HCEC 1CT (cell line): Measurements from ENCODE around the gene RARB.

ENCODE experiments used
- DNase-seq: peaks from one replicate; pipeline ENCODE4 v3.0.0-alpha.2; 2017

The RARB gene

DNA sequence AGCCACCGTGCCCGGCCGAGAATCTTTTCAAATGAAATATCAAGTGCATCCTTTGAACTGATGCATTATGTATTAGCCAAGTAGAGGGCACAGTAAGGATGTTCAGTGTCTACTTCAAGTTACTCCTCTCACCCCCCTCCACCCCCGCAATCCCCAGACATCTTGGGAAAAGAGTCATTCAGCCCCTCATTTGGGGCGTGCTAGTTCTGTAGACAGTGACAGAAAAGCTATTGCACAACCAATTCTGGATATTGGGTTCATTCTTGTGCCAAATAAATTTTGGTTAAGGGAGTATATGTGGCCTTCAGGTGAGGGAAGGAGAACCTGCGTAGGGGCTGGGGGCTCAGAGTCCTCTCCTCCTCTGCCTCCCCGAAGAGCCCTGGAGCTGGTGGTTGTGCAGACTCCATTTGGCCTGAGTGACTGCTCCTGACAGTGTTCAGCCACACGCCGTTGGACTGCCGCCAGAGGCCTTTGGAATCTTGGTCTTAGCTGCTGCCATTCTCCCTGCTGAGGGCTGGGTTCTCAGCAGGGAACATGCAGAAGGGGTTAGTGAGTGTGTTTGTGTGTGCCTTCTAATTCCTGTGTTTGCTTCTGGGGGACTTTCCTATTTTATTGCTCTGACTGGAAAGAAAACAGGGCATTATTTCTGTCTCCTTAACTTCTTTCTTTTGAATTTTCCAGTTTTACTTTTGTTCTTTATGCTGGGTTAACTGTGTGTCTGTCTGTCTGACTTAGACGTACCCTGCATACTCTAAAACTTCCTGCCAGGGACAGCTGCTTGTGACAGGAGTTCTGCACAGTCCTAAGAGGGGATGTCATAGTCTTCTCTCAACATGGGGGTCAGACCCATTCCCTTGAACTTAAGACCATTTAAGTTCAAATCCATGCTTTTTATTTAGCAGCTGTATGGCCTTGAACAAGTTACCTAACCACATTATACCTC, 21.0 kb downstream of the RARB start:
- no peak for DNase-seq

DNA sequence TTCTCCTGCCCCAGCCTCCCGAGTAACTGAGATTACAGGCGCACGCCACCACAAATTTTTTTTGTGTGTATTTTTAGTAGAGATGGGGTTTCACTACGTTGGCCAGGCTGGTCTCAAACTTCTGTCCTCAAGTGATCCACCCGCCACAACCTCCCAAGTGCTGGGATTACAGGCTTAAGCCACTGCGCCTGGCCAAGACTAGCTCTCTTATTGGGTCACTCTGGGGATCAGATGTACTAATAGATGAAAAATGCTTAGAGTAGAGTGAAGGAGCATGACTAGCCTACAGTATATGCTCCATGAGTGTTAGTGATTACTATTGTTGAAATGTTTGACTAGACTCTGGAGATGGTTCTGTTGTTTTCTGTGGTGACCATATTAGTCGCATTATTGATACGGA, 21.8 kb downstream of the RARB start:
- DNase-seq: no peak

DNA sequence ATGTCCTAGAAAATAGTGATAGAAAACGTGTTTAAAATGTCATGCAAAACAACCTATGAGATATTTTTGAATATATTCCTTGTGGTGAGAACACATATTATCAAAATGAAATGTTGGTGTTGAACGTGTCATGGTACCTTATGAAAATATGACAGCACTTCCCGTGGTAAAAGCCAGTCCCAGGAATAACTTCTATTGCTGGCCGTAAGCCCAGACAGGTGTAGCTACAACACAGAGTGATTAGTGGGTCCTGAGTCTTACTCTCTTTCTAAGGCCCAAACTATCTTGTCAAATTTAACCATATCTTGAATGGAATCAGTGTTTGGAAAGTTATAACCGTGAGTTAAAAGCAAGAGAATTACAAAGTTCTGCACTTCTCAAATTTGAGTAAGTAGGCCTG, 24.1 kb downstream of the RARB start:
- DNase-seq: no peak

DNA sequence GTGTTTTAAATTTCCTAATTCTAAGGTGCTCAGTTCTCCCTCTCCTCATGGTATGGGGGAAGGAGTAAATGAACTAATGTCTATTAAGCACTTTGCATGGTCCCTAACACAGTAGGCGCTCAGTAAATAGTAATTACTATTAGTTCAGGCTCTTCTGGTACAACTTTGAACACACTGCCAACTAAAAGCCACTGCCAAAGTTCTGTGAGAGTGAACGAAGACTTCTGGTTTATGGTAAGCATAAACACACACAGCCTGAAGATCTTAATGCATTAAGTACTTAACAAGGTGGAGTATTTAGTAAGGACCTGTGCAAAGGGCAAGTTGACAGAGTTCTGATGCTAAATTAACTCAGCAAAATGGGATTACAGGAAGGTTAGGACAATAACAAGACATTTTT, 24.7 kb downstream of the RARB start:
- DNase-seq: no peak

DNA sequence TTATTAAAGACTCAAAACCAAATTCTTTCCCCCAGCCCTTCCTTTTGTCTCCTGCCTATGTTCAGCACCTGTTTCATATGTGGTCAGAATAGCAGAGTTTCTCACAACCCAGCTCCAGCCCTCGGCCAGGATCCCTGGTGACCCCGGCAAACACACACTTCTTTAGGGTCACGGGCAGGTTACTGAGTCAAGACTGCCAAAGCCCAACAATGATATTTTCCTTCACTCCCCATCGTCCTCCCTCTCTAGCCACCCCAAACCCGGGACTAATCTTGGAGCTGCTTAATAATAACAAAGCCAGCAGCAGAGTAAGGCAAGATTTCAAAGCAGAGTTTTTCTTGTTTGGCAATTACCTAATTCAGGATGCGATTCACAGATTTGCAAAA, 25.5 kb downstream of the RARB start:
- no peak for DNase-seq

DNA sequence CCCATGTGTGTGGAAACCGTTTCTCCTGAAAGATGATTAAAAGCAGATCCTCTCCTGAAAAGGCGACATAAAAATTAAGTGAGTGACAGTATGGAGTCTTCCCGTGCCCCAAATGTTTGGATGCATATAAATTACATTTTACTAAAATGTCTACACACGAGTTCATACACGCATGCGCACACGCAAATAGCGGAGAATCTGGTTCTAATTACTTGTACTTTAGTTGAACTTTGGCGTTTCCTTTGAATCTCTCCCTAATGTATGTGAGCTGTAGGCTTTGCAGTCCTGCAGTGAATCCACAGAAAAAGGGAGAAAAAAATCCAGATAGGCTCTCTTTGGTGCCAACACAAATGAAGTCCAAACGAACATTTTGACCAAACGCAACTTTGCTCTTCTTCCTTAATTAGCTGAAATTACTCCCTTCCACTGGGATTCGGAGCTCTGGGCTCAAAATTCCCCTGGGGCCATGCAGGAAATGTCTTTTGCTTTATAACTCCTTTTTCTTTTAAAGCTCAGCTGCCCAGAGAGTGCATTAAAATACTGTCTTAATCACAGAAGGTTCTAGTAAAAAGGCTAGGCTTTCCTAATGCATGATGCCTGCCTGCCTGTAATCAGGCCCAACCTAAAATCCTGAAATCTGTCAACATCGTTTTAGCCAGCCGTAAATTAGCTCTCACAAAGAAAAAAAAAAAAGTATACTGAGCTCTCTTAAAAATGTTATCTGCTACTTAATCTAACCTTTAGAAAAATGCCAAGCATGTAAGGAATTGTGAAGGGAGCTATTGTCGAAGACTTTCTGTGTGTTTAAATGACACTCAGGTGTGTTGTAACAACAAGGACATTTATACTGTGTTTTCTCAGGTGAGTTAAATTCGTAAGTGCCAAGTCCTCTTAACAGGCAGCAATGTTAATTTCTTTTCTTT, 26.2 kb downstream of the RARB start:
- DNase-seq: no peak

GRCh38 chr3:25455441-25456132, 27.5 kb downstream of the RARB start:
- DNase-seq: no peak

- no peak for DNase-seq
Observed at GRCh38 chr3:25456723-25457670, 28.9 kb downstream of the RARB start.

DNA sequence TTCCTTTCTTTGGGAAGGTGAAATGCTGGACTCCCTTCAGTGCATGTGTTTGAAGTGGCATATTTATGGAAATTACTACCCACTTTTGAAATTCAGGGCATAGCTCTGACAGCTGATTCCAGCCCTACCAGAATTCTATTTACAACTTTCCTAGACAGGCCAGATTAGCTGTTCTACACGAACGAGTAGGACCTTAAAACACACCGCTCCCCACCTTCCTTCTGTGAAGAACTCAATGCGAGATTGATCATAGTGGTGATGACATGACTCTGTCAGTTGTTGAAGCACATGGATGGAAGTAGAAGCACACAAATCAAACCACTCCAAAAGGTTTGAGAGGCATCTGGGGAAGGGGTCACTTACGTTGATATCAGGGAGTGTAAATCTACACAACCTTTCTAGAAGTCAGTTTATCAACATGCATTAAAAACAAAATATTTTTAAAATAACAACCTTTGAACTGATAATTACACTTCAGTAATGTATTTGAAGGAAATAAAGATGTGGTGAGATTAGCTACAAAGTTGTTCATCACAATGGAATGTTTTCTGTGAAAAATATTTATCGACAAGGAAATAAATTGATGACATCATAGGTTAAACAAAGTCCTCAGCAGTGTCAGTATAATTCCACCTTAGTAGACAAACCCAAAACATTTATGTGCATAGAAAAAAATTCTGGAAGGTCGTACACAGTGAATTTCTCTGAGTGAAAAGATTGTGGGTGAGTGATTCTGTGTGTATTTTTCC, 29.8 kb downstream of the RARB start:
- peak; percentile 30 for DNase-seq

GRCh38 chr3:25458420-25458814, 30.4 kb downstream of the RARB start:
- DNase-seq: no peak

DNA sequence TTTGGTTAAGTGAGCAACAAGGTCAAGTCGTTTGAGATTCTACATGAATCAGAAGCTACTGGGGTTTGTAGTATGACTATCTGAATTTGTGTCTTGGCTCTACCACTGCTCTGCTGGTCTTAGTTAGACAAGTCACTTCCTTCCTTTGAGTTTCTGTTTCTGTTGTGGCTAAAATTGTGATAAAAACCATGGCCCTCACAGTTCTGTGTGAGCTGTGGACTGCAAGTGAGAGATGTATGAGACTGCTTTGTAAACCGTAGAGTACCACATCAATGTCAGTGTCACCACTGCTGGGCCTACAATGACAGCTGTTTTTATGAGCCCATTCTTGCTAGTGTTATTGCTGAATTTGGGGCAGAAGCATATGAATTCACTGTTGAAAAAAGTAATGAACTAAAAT, 32.7 kb downstream of the RARB start:
- DNase-seq: no peak

DNA sequence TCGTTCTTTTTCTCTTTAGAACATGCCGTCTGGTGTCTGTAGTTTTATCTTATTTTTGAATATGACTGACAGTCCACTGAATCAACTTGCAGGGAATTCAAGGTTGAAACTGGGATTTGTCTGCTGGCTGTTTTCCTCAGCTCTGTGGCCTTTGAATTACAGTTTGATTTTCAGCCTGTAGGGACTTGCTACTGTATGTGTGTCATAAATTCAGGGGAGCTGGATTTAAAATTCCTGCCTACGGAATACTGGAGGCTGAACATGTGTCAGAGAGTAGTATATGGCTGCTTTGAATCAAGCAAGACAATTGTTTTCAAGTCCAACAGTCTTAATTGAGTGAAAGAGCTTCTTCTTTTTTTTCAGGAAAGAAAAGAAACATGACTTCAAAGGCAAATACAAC, 33.9 kb downstream of the RARB start:
- DNase-seq: no peak

- no peak for DNase-seq
Observed at GRCh38 chr3:25462495-25462894, 34.4 kb downstream of the RARB start.

DNA sequence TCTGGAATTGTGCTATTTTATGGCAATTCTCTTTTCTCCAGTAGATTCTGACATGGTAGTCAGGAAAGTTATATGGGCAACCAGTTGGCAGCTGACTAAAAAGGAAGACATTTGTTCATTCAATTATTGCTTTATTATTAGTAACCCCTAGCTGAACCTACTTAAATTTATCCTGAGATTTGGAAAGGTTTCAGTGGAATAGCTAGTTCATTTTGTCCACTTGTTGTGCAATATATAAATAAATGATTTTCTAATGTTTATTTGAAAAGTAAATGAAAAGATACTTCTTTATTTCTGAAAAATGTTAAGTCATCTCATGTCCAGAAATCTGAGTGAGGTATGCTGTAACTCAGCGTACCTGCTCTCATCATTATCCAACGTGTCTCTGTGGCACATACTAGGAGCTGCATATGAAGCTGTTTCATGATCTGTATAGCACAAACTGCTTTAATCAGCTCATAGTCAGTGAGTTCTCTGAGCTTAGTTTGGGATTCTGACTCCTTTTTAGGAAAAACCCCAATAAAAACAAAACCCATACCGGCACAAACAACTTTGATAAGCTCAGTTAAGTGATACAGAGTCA, 35.9 kb downstream of the RARB start:
- DNase-seq: no peak

DNA sequence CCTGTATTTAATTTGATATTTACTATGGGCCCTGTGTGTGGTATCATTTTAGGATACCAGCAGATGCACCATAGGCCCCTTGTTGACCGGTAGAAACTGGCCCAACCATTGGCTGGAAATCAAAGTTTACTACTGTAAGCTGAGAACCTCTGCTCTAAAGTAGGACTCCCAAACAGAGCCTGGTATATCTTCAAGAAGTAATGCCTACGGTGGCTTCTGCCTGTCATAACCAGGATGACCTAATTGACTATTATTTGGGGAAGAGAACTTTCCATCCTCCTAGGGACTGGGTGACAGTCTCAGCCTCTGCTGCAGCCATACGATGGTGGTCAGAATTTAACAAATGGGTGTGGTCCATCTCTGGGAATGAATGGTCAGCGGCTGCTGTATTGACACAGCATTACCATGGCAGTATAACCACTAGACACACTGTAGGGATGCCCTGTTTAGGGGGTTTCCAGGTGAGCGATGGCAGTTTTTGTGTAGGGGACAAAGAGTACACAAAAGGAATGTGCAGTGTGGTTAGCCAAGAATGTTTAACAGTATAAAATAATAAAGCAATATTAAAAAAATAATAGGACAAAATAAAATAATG, 37.3 kb downstream of the RARB start:
- DNase-seq: no peak

DNA sequence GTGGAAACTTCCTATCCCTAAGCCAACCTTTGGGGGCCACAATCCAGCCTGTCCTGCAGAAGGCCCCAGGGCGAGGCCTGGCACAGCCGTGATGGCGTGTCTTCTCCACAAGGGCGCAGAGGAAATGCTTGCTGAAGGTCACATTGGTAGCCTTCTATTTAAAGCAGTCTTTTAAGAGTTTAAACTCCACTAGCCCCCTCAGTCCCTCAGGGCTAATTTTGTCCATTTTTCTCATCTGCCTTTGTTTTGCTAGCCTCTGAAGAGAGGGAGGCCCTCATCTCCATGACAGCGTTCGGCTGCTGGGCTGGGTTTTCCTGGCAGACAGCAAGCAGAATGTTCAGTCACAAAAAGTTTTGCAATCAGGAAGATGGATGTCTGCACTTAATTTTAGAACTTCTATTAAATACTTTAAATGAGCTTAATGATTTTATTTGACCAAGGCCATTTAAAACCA, 40.8 kb downstream of the RARB start:
- DNase-seq: no peak

- no peak for DNase-seq
Observed at GRCh38 chr3:25469558-25469957, 41.5 kb downstream of the RARB start.

DNA sequence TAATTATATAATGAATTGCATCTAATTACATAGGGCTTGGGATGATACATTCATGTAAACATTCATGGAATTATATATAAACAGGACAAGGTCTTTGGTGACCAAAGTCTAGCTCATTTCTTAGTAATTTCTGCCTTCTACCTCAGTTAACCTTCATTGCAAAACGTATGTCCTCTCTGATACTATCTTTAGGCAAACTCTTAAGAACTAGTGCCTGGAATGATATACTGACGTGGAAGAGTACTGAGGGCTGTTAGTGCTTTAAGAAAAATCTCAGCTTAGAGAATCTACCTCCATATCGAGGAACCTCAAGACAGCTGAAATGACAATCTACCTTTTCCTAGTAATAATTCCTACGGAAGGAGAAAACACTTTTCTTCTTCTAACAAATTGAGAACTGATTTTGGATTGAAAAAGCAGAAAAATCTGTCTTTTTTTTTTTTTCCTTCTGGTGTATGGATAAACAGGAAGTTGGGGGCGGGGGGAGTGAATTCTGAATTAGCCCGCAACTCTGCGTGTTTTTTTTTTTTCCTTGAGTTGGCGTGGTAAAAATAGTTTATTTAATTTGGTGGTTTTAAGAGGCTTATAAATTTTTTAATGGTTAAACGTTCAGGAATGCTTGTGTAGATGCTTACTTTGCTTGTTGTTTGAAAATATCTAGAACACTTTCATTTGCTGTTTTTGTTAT, 43.2 kb downstream of the RARB start:
- DNase-seq: peak; percentile 25

- DNase-seq: no peak
Observed at GRCh38 chr3:25472153-25472552, 44.1 kb downstream of the RARB start.

GRCh38 chr3:25472731-25473130, 44.7 kb downstream of the RARB start:
- no peak for DNase-seq
